Neuronal stem cell (in vitro differentiated cells): ENCODE results near the gene ZPLD1.

Experiments
- DNase-seq: peaks from one replicate; pipeline ENCODE4 v3.0.0-alpha.2; 2013; ENCODE audit warnings: low spot score
- H2AFZ ChIP-seq: one replicate; pipeline ENCODE4 v1.6.1; 2013; ENCODE audit warnings: mild to moderate bottlenecking, low read length, inconsistent platforms
- H2AK5ac ChIP-seq: 2 replicates; pipeline ENCODE4 v1.6.1; 2013; ENCODE audit warnings: low read depth, mild to moderate bottlenecking, inconsistent platforms, low read length, moderate library complexity, mixed read lengths
- H2BK120ac ChIP-seq: 2 replicates; pipeline ENCODE4 v1.6.1; 2013; ENCODE audit warnings: low read depth, mild to moderate bottlenecking, inconsistent platforms, low read length, moderate library complexity, mixed read lengths
- H2BK12ac ChIP-seq: one replicate; pipeline ENCODE4 v1.6.1; 2013; ENCODE audit warnings: low read length, inconsistent platforms
- H2BK15ac ChIP-seq: 2 replicates; pipeline ENCODE4 v1.6.1; 2013; ENCODE audit warnings: mild to moderate bottlenecking, low read length, inconsistent platforms, mixed read lengths
- H2BK5ac ChIP-seq: one replicate; pipeline ENCODE4 v1.6.1; 2013; ENCODE audit warnings: inconsistent platforms, mild to moderate bottlenecking, low read length, moderate library complexity
- H3K14ac ChIP-seq: one replicate; pipeline ENCODE4 v1.6.1; 2013; ENCODE audit warnings: low read length, inconsistent platforms
- H3K18ac ChIP-seq: 2 replicates; pipeline ENCODE4 v1.6.1; 2013; ENCODE audit warnings: low read length, inconsistent platforms
- H3K23ac ChIP-seq: 2 replicates; pipeline ENCODE4 v1.6.1; 2013; ENCODE audit warnings: low read depth, mild to moderate bottlenecking, mixed read lengths, low read length, inconsistent platforms; ENCODE audit not compliant: poor library complexity
- H3K27ac ChIP-seq: replicated peaks from 3 replicates; pipeline ENCODE4 v1.5.1; 2013; ENCODE audit warnings: low read length, inconsistent platforms
- H3K27me3 ChIP-seq, 3 experiments: 2 replicates each; pipeline ENCODE4 v1.6.1; 2013; ENCODE audit warnings: low read length in 3 of 3, mild to moderate bottlenecking in 2 of 3, inconsistent platforms in 1 of 3, low read depth in 1 of 3, mixed read lengths in 1 of 3, moderate library complexity in 1 of 3; ENCODE audit not compliant: control insufficient read depth in 3 of 3, insufficient read depth in 3 of 3
- H3K36me3 ChIP-seq, 2 donors: replicated peaks in 1 of 2; 2 replicates each; pipeline ENCODE4 v1.6.1; 2013; ENCODE audit warnings: low read length in 2 of 2; ENCODE audit not compliant: control insufficient read depth in 2 of 2, insufficient read depth in 2 of 2
- H3K4ac ChIP-seq: 2 replicates; pipeline ENCODE4 v1.6.1; 2013; ENCODE audit warnings: inconsistent platforms, mild to moderate bottlenecking, low read length, moderate library complexity
- H3K4me1 ChIP-seq, 2 donors: 1 replicate in 1 of 2; 2 replicates in 1 of 2; pipeline ENCODE4 v1.6.1; 2013; ENCODE audit warnings: low read length in 2 of 2, low read depth in 1 of 2; ENCODE audit not compliant: control insufficient read depth in 2 of 2, insufficient read depth in 1 of 2
- H3K4me2 ChIP-seq: one replicate; pipeline ENCODE4 v1.6.1; 2013; ENCODE audit warnings: mild to moderate bottlenecking, low read length, inconsistent platforms; ENCODE audit not compliant: insufficient read depth, poor library complexity, severe bottlenecking
- H3K4me3 ChIP-seq, 2 donors: 2 replicates each; pipeline ENCODE4 v1.5.1; 2013; ENCODE audit warnings: low read length in 2 of 2, mild to moderate bottlenecking in 2 of 2, inconsistent platforms in 1 of 2, moderate library complexity in 1 of 2
- H3K79me1 ChIP-seq: one replicate; pipeline ENCODE4 v1.6.1; 2013; ENCODE audit warnings: low read depth, mild to moderate bottlenecking, inconsistent platforms, low read length, moderate library complexity
- H3K9ac ChIP-seq: one replicate; pipeline ENCODE4 v1.6.1; 2013; ENCODE audit warnings: mild to moderate bottlenecking, low read depth, low read length, inconsistent platforms; ENCODE audit not compliant: poor library complexity
- H3K9me3 ChIP-seq, 2 donors: replicated peaks in 1 of 2; 2 replicates each; pipeline versions ENCODE3 to v1.6.1; 2013; ENCODE audit warnings: low read length in 2 of 2, mild to moderate bottlenecking in 2 of 2, inconsistent platforms in 1 of 2, low read depth in 1 of 2, mixed read lengths in 1 of 2, moderate library complexity in 1 of 2; ENCODE audit not compliant: control insufficient read depth in 2 of 2, insufficient read depth in 1 of 2
- H4K8ac ChIP-seq: one replicate; pipeline ENCODE4 v1.6.1; 2013; ENCODE audit warnings: low read depth, mild to moderate bottlenecking, inconsistent platforms, low read length, moderate library complexity
- H4K91ac ChIP-seq: one replicate; pipeline ENCODE4 v1.6.1; 2013; ENCODE audit warnings: low read length, low read depth, mild to moderate bottlenecking, inconsistent platforms; ENCODE audit not compliant: poor library complexity
- WGBS, 2 donors: extraction: QIAGEN DNeasy Blood & Tissue Kit; methylation state at CpG; one replicate each; pipeline ENCODE4 v1.1.7; 2013; ENCODE audit warnings: missing lambda C conversion rate in 2 of 2, mixed read lengths in 1 of 2; ENCODE audit not compliant: insufficient read length in 2 of 2, insufficient replicate concordance in 1 of 2; ENCODE audit errors: extremely low coverage in 2 of 2; 5-methylcytosine and 5-hydroxymethylcytosine counted together

ZPLD1 gene

DNA sequence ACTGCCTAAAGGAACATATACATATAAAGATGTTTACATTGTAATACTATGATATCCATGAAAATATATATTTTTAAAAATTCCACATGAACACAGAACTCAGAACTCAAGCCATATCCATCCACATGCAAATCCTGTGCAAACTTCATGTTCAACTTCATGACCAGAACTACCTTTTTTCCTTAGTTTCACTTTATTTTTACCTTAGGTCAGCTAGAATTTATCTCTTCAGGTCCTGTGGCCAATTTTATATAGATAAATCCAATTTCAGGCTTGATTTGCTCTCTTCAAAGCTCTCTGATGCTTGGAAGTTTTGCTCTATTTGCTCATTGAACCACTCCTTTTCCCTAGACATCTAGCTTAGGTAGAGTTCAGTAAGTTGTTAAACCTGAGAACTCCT, 38.8 kb downstream of the ZPLD1 start:
- Histone ChIP-seq H3K23ac (no peak overlapping the region), H3K27ac (no peak overlapping the region), H2BK120ac (no peak overlapping the region), H2AK5ac (no peak overlapping the region), H3K4me2 (no peak overlapping the region), H4K8ac (no peak overlapping the region), H3K4ac (no peak overlapping the region), H3K9ac (no peak overlapping the region), H3K36me3 (no peaks in the 10 kb centered on the region), H2BK12ac (no peak overlapping the region), H2BK15ac (no peak overlapping the region), H3K14ac (no peak overlapping the region), H2BK5ac (no peak overlapping the region), H3K4me3 (no peak overlapping the region), H3K18ac (no peak overlapping the region), H3K27me3 (no peaks in the 10 kb centered on the region), H4K91ac (no peak overlapping the region), H3K9me3 (peaks cover 0 to 2% of the 10 kb centered on the region in 2 donors), H2AFZ (no peak overlapping the region), H3K4me1 (no peaks in the 10 kb centered on the region), H3K79me1 (no peaks in the 10 kb centered on the region)
- DNase-seq: no peak

DNA sequence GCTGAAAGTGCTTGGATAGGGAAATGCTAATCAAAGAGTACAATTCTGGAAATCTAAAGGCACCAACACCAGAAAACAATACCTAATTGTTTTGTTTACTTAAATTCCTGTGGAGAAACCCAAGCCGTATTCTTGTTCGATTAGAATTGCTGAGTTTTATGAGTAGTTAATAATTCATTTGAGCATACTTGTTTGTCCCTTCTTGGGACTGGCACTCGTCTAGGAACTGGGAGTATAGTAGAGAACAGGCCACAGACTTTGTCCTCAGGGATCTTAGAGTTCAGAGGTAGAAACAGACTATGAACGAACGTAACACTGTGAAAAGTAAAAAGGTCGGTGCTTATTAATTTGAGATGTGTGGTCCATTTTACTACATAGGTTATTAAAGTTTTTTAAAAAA, 39.4 kb downstream of the ZPLD1 start:
- Histone ChIP-seq H3K9ac (no peak overlapping the region), H3K23ac (no peak overlapping the region), H4K91ac (no peak overlapping the region), H2BK120ac (no peak overlapping the region), H3K4me2 (no peak overlapping the region), H3K27ac (no peak overlapping the region), H4K8ac (no peak overlapping the region), H3K18ac (no peak overlapping the region), H2BK5ac (no peak overlapping the region), H3K4ac (no peak overlapping the region), H3K9me3 (peaks cover 0 to 2% of the 10 kb centered on the region in 2 donors), H3K79me1 (no peaks in the 10 kb centered on the region), H2AFZ (no peak overlapping the region), H3K14ac (no peak overlapping the region), H3K4me1 (no peaks in the 10 kb centered on the region), H2BK15ac (no peak overlapping the region), H2BK12ac (no peak overlapping the region), H3K36me3 (no peaks in the 10 kb centered on the region), H3K27me3 (no peaks in the 10 kb centered on the region), H3K4me3 (no peak overlapping the region), H2AK5ac (no peak overlapping the region)
- WGBS, 2 donors: no CpG with 5 or more reads among the region's 6 CpGs
- no peak for DNase-seq

DNA sequence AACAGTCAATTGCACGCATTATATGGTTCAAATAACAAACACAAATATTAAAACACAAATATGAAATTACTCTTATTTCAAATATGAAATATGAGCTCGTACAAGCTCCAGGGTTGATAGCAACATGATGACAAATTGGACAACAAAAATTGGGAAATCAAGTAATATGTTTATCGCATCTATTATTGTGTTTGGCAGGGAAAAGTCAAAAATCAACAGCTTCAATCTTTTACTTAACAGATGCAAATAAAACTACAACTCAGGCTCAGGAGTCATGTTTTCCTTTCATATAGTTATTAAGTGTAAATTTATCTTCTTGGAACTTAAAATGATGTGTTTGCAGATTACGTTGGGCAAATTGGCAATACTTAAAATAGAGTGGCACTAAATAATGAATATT, 41.4 kb downstream of the ZPLD1 start:
- no peak for DNase-seq
- H3K79me1 ChIP-seq: no peaks in the 10 kb centered on the region
- H4K8ac ChIP-seq: no peak overlapping the region
- peaks cover 0 to 3% of the 10 kb centered on the region in 2 donors for H3K4me1 ChIP-seq
- H3K14ac ChIP-seq: no peak overlapping the region
- no peak overlapping the region for H2AFZ ChIP-seq
- no peak overlapping the region for H2AK5ac ChIP-seq
- H3K23ac ChIP-seq: no peak overlapping the region
- no peak overlapping the region for H3K4ac ChIP-seq
- no peak overlapping the region for H3K4me3 ChIP-seq
- WGBS, 2 donors: no CpG with 5 or more reads among the region's 4 CpGs
- no peak overlapping the region for H4K91ac ChIP-seq
- H3K18ac ChIP-seq: no peak overlapping the region
- no peak overlapping the region for H2BK15ac ChIP-seq
- H3K36me3 ChIP-seq: no peaks in the 10 kb centered on the region
- H2BK12ac ChIP-seq: no peak overlapping the region
- no peak overlapping the region for H2BK120ac ChIP-seq
- H3K9ac ChIP-seq: no peak overlapping the region
- H3K4me2 ChIP-seq: no peak overlapping the region
- no peak overlapping the region for H2BK5ac ChIP-seq
- H3K27ac ChIP-seq: no peak overlapping the region
- H3K9me3 ChIP-seq: no peaks in the 10 kb centered on the region
- no peaks in the 10 kb centered on the region for H3K27me3 ChIP-seq

DNA sequence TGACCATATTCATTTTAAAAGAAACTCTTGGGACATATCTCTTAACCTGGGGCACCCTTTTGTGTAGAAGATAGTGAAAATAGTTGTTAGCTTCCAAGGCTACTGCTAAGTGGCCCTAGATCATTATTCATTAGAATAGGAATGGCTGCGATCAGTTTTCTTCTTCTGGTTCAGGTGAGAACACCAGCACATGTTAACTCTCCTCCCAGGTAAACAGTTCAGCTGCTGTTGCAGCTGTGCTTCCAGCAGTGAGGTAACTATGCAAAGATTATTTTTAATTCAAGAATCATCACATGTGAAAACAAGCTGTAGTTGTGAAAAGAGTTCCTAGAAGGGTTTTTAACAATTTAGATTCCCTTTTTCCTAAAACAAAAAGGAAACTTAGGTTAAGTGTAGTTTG, 43.3 kb downstream of the ZPLD1 start:
- no peak overlapping the region for H2BK120ac ChIP-seq
- H3K36me3 ChIP-seq: no peaks in the 10 kb centered on the region
- no peaks in the 10 kb centered on the region for H3K9me3 ChIP-seq
- H3K4ac ChIP-seq: no peak overlapping the region
- no peak overlapping the region for H3K27ac ChIP-seq
- H3K4me1 ChIP-seq: peaks cover 0 to 3% of the 10 kb centered on the region in 2 donors
- H3K18ac ChIP-seq: no peak overlapping the region
- no peak for DNase-seq
- H3K23ac ChIP-seq: no peak overlapping the region
- H3K9ac ChIP-seq: no peak overlapping the region
- H3K79me1 ChIP-seq: no peaks in the 10 kb centered on the region
- no peaks in the 10 kb centered on the region for H3K27me3 ChIP-seq
- no peak overlapping the region for H2AFZ ChIP-seq
- no peak overlapping the region for H4K8ac ChIP-seq
- H3K4me2 ChIP-seq: no peak overlapping the region
- no peak overlapping the region for H2BK12ac ChIP-seq
- no peak overlapping the region for H3K14ac ChIP-seq
- no peak overlapping the region for H2BK15ac ChIP-seq
- no peak overlapping the region for H4K91ac ChIP-seq
- no peak overlapping the region for H2AK5ac ChIP-seq
- no CpG with 5 or more reads among the region's 1 CpG for WGBS, 2 donors
- no peak overlapping the region for H2BK5ac ChIP-seq
- H3K4me3 ChIP-seq: no peak overlapping the region
